Cardiac muscle cell (in vitro differentiated cells and primary cell): ENCODE results near the gene PLA2G15. TPM values are rescaled to one million over a fixed set of nuclear protein-coding genes. Genes with fewer than 3 reads are reported as not detected.

Source experiments
- DNase-seq, 2 donors: peaks; one replicate each; pipeline versions ENCODE4 v3.0.0 to v3.0.0-alpha.2; 2010 to 2017; ENCODE audit warnings: low read depth in 1 of 2, low spot score in 1 of 2
- H3K27ac ChIP-seq: fragments of 200-600 bp; sonication (generic); 2 replicates; pipeline ENCODE4 v1.5.1; 2016
- H3K27me3 ChIP-seq: fragments of 200-600 bp; sonication (generic); 2 replicates; pipeline ENCODE4 v1.6.0; 2016; ENCODE audit warnings: control low read depth
- H3K36me3 ChIP-seq: fragments of 200-600 bp; sonication (generic); 2 replicates; pipeline ENCODE4 v1.5.1; 2016; ENCODE audit warnings: control low read depth
- H3K4me1 ChIP-seq: fragments of 200-600 bp; sonication (generic); 2 replicates; pipeline ENCODE4 v1.8.1; 2017; ENCODE audit warnings: low read depth, mild to moderate bottlenecking, mixed run types
- H3K4me3 ChIP-seq: fragments of 200-600 bp; sonication (generic); 2 replicates; pipeline ENCODE4 v1.5.1; 2016; ENCODE audit warnings: mild to moderate bottlenecking
- H3K9me3 ChIP-seq: fragments of 200-600 bp; sonication (generic); 2 replicates; pipeline ENCODE4 v1.5.1; 2017; ENCODE audit warnings: low read depth, mild to moderate bottlenecking, control low read depth
- CTCF ChIP-seq: IDR thresholded peaks from 2 replicates; pipeline ENCODE4 v1.5.1; 2012; ENCODE audit warnings: low read depth, mild to moderate bottlenecking, low read length
- polyA plus RNA-seq: library from polyadenylated mRNA; unstranded; fragments of >200 nt; fragmentation: Nextera tagmentation; extraction: Ambion mirVana; gene quantifications from 2 replicates; pipeline ENCODE4 v1.2.1, GENCODE V29; 2016
- total RNA-seq: library from RNA; depleted of rRNA; stranded (reverse); fragments of >200 nt; gene quantifications from 2 replicates; pipeline ENCODE4 v1.2.3, GENCODE V29; 2016

PLA2G15 gene
- total and polyA plus RNA-seq, 2 experiments from 2014 or later, result 17.5 to 18.0 TPM

- TF ChIP-seq CTCF, result no peak
- Histone ChIP-seq H3K9me3 (no peaks in the 10 kb centered on the region), H3K27me3 (peaks cover 39% of the 10 kb centered on the region), H3K4me1 (peaks cover 13% of the 10 kb centered on the region), H3K36me3 (no peaks in the 10 kb centered on the region), H3K4me3 (peak overlapping the region; percentile 38), H3K27ac (peak overlapping the region; percentile 54)
- no peak for DNase-seq
These were observed 8.3 kb upstream of the PLA2G15 start for GRCh38 chr16:68236826-68237242.

- Histone ChIP-seq H3K4me3 (peak overlapping the region; percentile 38), H3K27ac (peak overlapping the region; percentile 80), H3K4me1 (peaks cover 13% of the 10 kb centered on the region), H3K9me3 (no peaks in the 10 kb centered on the region), H3K36me3 (no peaks in the 10 kb centered on the region), H3K27me3 (peaks cover 39% of the 10 kb centered on the region)
- peak; percentile 99 for DNase-seq
- no peak for TF ChIP-seq CTCF
These were observed 7.7 kb upstream of the PLA2G15 start for GRCh38 chr16:68237243-68238028.

GRCh38 chr16:68238029-68238345 is 7.2 kb upstream of the PLA2G15 start:
- Histone ChIP-seq H3K36me3 (no peaks in the 10 kb centered on the region), H3K4me1 (peaks cover 13% of the 10 kb centered on the region), H3K4me3 (peak overlapping the region; percentile 18), H3K27ac (peak overlapping the region; percentile 80), H3K27me3 (peaks cover 39% of the 10 kb centered on the region), H3K9me3 (no peaks in the 10 kb centered on the region)
- no peak for DNase-seq
- TF ChIP-seq CTCF, result no peak

- peaks cover under 1% of the 10 kb centered on the region for H3K4me1 ChIP-seq
- no peak overlapping the region for H3K27ac ChIP-seq
- no peaks in the 10 kb centered on the region for H3K9me3 ChIP-seq
- TF ChIP-seq CTCF, result no peak
- DNase-seq, result no peak
- no peaks in the 10 kb centered on the region for H3K36me3 ChIP-seq
- peaks cover under 1% of the 10 kb centered on the region for H3K27me3 ChIP-seq
- H3K4me3 ChIP-seq, result no peak overlapping the region
These were observed 3.1 kb upstream of the PLA2G15 start for GRCh38 chr16:68242085-68242484.

- H3K27ac ChIP-seq, result no peak overlapping the region
- no peak overlapping the region for H3K4me3 ChIP-seq
- DNase-seq, result no peak
- H3K36me3 ChIP-seq, result no peaks in the 10 kb centered on the region
- no peaks in the 10 kb centered on the region for H3K27me3 ChIP-seq
- no peaks in the 10 kb centered on the region for H3K9me3 ChIP-seq
- no peaks in the 10 kb centered on the region for H3K4me1 ChIP-seq
- no peak for TF ChIP-seq CTCF
These were observed 2.0 kb upstream of the PLA2G15 start for GRCh38 chr16:68242926-68243858.
